Pancreas (tissue), 10 donors: Measurements from ENCODE around the gene CHMP6. TPM values are rescaled to one million over a fixed set of nuclear protein-coding genes. Genes with fewer than 3 reads are reported as not detected.

ENCODE experiments used
- ATAC-seq, 4 donors: fragments of 200-7000 bp; cut with Tn5 transposase; one replicate each; pipeline versions ENCODE4 v1.8.0 to v1.9.1; 2020; ENCODE audit warnings: mild to moderate bottlenecking in 4 of 4, moderate library complexity in 4 of 4
- DNase-seq, 6 donors: peaks; one replicate each; pipeline ENCODE4 v3.0.0-alpha.2; 2020
- FAIRE-seq: peaks from 2 replicates; lab custom pipeline; 2012; peaks lifted over from hg19 to GRCh38; lab: Jason Lieb, UNC
- H3K27ac ChIP-seq, 4 donors: fragments of 200-600 bp; sonication (generic); 1 replicate in 3 of 4; 2 replicates in 1 of 4; pipeline versions ENCODE4 v1.5.0 to v1.8.0; 2020
- H3K27me3 ChIP-seq, 4 donors: fragments of 200-600 bp; one replicate each; pipeline ENCODE4 v1.8.0; 2021
- H3K36me3 ChIP-seq, 3 donors: fragments of 200-600 bp; sonication (generic) in 1 of 3; one replicate each; pipeline versions ENCODE4 v1.5.0 to v1.8.0; 2020 to 2021
- H3K4me1 ChIP-seq, 3 donors: fragments of 200-600 bp; one replicate each; pipeline ENCODE4 v1.8.0; 2021
- H3K4me3 ChIP-seq, 4 donors: fragments of 200-600 bp; sonication (generic) in 2 of 4; one replicate each; pipeline versions ENCODE4 v1.5.0 to v1.8.0; 2020 to 2021
- H3K9me3 ChIP-seq, 4 donors: fragments of 200-600 bp; one replicate each; pipeline ENCODE4 v1.8.0; 2021
- WGBS, 2 donors: extraction: QIAGEN DNeasy Blood & Tissue Kit; methylation state at CpG; one replicate each; pipeline ENCODE4 v1.1.7; 2013; 5-methylcytosine and 5-hydroxymethylcytosine counted together
- intact Hi-C, 3 donors: fragments of 100-400 bp; cut with DNase I; formaldehyde crosslinking; loops; one replicate each; pipeline versions ENCODE4 v1.11.1 to v1.14.2; 2022
- polyA plus RNA-seq, 2 donors: library from polyadenylated mRNA; stranded (reverse); fragments of 200-250 nt; gene quantifications; one replicate each; pipeline ENCODE4 v1.2.3, GENCODE V29; 2013
- total RNA-seq, 6 donors: library from RNA; stranded (reverse); fragmentation: NEBNext Ultra II Directional in 4 of 6; extraction: Animal tissue kit (Norgen Biotek cat#: 25700) in 4 of 6; gene quantifications; one replicate each; pipeline versions ENCODE4 v1.2.1 to v1.2.4, GENCODE V29; 2021 to 2023
- TF ChIP-seq, protein P1 (sequence below), 4 donors: fragments of 200-600 bp; sonication (generic) in 3 of 4; IDR thresholded peaks; one replicate each; pipeline versions ENCODE4 v1.5.0 to v1.8.0; 2021; ENCODE audit warnings: antibody characterized with exemption in 4 of 4
- donor health status: healthy with polysubstance abuse.
- donor health status: DM: no; HTN: no; CAD: no; lungs with moderate emphysema.
- donor health status: DM: no; HTN: no; CAD: no.
- donor health status: control.
- donor health status: control.
- donor health status: Bipolar disorder and iron deficiency.
- donor health status: DM: yes; HTN: yes; CAD: no.
- donor health status: DM: no; HTN: no; CAD: no.
- donor health status: DM: no; HTN: no; CAD: no.
- donor health status: DM: yes; HTN: yes; CAD: no.

The CHMP6 gene
- total and polyA plus RNA-seq, 8 donors, result 9.5 to 30.8 (median 13.8) TPM

DNA sequence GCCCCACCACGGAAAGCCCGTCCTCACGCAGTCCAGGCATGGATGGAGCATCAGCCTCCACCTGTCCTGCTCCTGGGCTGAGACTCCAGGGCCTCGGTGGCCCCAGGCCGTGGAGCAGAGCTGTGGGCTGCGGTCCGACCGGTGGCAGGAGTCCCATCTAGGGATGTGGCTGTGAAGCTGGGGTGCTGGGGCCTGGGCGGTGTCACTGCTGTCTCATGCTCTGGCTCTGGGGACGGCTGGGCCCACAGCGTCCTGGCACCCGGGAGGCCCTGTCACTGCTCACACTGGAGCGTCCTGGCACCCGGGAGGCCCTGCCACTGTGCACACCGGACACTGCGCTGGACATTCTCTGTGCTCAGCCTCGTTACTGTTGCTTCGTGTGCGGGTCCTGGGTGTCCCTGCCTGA is 51.7 kb downstream of the CHMP6 start:
- H3K4me3 ChIP-seq, result no peak overlapping the region
- WGBS, 2 donors, result 93 to 95% methylated on average over 19 of the region's 19 CpGs
- no peaks in the 10 kb centered on the region for H3K27me3 ChIP-seq
- peaks cover 5 to 12% (median 9%) of the 10 kb centered on the region in 3 donors for H3K4me1 ChIP-seq
- TF ChIP-seq, protein P1, sequence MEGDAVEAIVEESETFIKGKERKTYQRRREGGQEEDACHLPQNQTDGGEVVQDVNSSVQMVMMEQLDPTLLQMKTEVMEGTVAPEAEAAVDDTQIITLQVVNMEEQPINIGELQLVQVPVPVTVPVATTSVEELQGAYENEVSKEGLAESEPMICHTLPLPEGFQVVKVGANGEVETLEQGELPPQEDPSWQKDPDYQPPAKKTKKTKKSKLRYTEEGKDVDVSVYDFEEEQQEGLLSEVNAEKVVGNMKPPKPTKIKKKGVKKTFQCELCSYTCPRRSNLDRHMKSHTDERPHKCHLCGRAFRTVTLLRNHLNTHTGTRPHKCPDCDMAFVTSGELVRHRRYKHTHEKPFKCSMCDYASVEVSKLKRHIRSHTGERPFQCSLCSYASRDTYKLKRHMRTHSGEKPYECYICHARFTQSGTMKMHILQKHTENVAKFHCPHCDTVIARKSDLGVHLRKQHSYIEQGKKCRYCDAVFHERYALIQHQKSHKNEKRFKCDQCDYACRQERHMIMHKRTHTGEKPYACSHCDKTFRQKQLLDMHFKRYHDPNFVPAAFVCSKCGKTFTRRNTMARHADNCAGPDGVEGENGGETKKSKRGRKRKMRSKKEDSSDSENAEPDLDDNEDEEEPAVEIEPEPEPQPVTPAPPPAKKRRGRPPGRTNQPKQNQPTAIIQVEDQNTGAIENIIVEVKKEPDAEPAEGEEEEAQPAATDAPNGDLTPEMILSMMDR (IDR thresholded peaks at IDR 0.05), result no peak
- no peaks in the 10 kb centered on the region for H3K36me3 ChIP-seq
- no peak for FAIRE-seq
- peak overlapping the region in 1 of 4 donors; percentile 24 for H3K27ac ChIP-seq
- intact Hi-C loops, result no loop called here
- DNase-seq, result no peak
- H3K9me3 ChIP-seq, result no peaks in the 10 kb centered on the region
- ATAC-seq, result no peak

DNA sequence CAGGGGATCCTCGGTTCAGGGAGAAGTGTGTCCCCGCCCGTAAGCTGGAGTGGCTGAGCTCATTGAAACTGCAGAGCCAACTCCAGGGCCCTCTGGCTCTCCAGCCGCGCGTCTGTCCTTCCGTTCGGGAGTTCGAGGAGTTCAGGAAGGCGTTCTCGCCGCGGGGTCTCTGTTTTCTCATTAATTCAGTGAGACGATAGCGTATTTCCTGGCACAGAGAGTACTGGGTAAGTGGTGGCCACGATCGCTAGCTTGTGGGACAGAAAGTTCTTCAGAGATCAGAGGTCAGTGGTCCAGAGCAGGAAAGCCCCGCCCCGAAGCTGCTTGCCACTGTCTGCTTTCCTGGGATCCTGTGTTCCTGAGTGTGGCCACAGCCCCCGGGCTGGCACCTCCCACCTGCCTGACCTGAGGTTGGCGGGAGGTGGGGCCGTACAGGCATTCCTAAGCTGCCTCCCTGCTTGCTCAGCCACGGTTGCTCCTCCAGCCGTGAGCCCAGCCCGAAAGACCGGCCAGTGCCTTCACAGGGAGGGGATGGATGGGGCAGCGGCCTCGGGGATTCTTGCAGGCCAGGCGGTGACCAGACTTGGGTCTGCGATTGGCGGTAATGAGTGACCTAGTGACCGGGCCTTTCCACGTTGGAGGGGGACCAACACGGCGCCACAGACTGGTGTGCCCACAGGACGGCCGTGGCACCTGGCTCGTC is 52.2 kb downstream of the CHMP6 start:
- no peak for FAIRE-seq
- Histone ChIP-seq H3K4me1 (peaks cover 0 to 7% (median 3%) of the 10 kb centered on the region in 3 donors), H3K4me3 (no peak overlapping the region), H3K27me3 (no peaks in the 10 kb centered on the region), H3K36me3 (no peaks in the 10 kb centered on the region), H3K9me3 (no peaks in the 10 kb centered on the region), H3K27ac (peak overlapping the region in 2 of 4 donors; percentile 24 to 55)
- TF ChIP-seq, protein P1 (IDR thresholded peaks at IDR 0.05), result no peak
- peak; percentile 14 to 50 (median 30) for ATAC-seq
- no peak for DNase-seq
- intact Hi-C loops, result no loop called here
- 73 to 76% methylated on average over 35 to 38 of the region's 38 CpGs for WGBS, 2 donors

DNA sequence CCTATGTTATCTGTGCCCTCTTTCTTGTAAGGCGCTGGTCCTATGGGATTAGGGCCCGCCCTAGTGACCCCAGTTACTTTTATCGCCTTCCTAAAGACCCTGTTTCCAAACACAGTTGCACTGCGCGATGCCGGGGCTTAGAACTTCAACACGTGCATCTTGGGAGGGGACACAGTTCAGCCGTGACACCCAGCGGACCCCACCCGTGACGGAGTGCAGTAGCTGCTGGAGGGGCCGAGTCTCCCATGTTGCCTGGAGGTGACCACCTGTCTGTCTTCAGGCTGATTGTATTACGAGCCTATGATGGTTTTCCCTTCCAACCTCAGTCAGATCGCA is 52.8 kb downstream of the CHMP6 start:
- TF ChIP-seq, protein P1 (IDR thresholded peaks at IDR 0.05), result no peak
- Histone ChIP-seq H3K4me3 (no peak overlapping the region), H3K4me1 (peaks cover 0 to 5% (median 0%) of the 10 kb centered on the region in 3 donors), H3K27ac (peak overlapping the region in 2 of 4 donors; percentile 24 to 55), H3K9me3 (no peaks in the 10 kb centered on the region), H3K27me3 (no peaks in the 10 kb centered on the region), H3K36me3 (no peaks in the 10 kb centered on the region)
- FAIRE-seq (no peak), DNase-seq (no peak), ATAC-seq (no peak)
- intact Hi-C loops, result no loop called here
- WGBS, 2 donors, result 78 to 81% methylated on average over 14 of the region's 14 CpGs

DNA sequence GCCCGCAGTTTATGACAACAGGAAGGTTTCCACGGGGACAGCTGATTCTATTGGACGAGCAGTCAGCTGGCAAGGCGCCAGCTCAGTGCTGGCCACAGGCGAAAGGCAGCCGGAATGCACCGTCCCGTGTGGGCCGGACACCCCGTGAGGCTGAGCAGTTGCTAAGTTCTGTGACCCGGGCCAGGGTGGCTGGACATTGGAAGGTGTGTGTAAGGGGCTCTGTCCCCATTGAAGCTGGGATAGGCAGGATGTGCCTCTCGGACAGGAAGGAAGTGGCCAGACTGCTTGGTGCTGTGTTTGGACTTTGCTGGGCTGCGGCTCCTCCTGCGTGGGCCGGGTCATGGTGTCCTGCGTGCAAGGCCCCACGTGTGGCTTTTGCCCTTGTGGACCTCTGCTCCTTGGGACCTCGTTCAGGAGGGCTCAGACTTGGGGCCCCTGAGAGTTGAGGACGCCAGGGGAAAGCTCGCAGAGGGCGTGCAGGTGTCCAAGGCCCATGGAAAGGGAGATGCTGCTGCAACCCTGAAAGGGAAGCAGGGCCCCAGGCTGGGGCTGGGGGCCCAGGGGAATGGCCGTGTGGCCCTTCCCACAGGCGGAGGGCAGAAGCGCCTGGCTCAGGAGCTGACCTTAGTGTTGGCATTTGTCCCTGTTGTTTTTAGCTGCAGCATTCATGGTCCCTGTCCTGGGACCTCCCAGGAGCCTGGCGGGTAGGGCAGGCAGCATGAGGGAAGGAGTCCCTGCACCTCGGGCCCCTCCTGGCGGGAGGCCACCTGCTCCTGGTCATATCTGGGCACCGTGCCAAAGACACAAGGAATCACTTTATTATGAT is 53.3 kb downstream of the CHMP6 start:
- Histone ChIP-seq H3K27ac (peak overlapping the region in 3 of 4 donors; percentile 2 to 55 (median 24)), H3K4me3 (no peak overlapping the region), H3K4me1 (peaks cover 0 to 5% (median 0%) of the 10 kb centered on the region in 3 donors), H3K9me3 (no peaks in the 10 kb centered on the region), H3K36me3 (no peaks in the 10 kb centered on the region), H3K27me3 (no peaks in the 10 kb centered on the region)
- DNase-seq, result peak in 5 of 6 donors; percentile 45 to 85 (median 56)
- intact Hi-C loops, result no loop called here
- TF ChIP-seq, protein P1 (IDR thresholded peaks at IDR 0.05), result no peak
- WGBS, 2 donors, result 51 to 56% methylated on average over 28 of the region's 28 CpGs
- FAIRE-seq, result no peak
- ATAC-seq, result peak; percentile 43 to 59 (median 55)
